ENCODE data around the gene FUZ.

The FUZ gene

DNA sequence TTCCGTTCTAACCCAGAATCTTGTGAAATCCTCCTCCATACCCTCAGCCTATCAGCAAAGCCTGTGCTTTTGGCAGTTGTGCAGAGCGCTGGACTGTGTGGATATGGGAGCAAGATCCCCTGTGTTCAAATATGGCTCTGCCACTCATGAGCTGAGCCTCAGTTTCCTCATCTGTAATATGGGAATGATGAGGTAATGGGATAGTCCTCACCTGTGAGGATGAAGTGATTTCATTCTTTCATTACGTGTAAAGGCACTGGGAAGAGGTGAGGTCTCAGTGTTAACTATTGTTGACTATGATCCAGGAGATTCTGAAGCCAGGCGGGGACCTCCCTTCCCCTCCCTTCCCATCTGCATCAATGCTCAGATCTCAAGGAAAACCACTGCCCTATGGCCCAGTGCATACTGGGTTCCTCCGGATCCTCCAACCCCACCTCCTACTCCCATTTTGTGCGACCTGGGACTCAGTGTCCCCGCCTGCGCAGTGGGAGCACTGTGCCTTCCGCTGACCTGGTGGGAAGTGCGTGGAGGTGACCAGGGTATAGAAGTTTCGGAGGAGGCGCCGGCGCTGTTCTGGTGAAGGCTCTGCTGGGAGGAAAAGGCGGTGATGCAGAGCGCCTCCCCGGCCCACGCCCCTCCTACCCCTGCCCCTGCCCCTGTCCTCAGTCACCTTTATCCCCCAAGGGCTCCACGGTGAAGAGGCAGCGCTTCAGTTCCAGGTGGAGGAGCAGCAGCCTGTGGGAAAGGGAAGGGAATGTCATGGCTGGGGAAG, 5.0 kb downstream of the FUZ start:
- in situ Hi-C loops (cut with HindIII; ENCODE audit: low sequenced_read_pairs) = no loop called here

DNA sequence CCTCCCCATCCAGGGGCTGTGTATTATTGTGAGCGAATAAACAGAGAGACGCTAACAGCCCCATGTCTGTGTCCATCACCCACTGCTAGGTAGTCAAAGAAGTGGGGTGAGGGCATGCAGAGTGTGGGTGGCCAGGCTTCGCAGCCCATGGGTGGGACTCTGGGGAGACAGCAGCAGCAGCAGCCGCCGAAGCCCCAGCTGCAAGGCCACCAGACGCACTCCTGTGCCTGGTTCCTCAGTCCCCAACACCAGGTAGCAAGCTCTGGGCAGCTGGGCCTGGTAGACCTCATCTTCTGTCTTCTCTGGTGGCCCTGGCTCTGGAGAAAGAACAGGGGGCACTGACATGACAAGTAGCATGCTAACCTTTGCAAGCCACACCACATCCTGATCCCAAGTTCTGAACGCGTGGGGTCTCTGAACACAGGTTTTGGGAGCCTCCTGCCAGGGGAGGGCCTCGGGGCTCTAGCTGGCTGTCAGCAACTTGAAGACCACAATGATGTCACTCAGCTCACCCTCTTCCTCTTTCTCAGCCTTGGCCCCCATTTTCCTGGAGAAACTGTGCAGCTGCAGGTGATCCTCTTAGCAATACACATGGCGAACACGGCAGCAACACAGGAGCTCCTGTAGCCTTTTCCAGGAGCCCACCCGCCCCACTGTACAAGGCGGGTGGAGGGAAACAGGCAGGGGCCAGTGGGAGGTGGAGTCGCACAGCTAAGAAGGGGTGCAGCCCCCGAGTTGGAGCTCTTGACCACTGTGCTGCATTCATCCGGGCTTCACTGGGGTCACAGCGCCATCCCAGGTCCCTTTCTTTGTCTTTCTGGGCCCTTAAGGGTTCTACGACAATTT, 5.8 kb downstream of the FUZ start:
- in situ Hi-C loops (cut with HindIII; ENCODE audit: low sequenced_read_pairs) = no loop called here

DNA sequence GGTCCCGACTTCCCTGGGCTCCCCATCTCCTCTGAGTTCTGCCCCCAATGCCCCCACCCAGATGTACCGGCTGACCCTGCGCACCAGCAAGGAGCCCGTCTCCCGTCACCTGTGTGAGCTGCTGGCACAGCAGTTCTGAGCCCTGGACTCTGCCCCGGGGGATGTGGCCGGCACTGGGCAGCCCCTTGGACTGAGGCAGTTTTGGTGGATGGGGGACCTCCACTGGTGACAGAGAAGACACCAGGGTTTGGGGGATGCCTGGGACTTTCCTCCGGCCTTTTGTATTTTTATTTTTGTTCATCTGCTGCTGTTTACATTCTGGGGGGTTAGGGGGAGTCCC, 6.5 kb downstream of the FUZ start:
- in situ Hi-C loops (cut with HindIII; ENCODE audit: low sequenced_read_pairs) = no loop called here

DNA sequence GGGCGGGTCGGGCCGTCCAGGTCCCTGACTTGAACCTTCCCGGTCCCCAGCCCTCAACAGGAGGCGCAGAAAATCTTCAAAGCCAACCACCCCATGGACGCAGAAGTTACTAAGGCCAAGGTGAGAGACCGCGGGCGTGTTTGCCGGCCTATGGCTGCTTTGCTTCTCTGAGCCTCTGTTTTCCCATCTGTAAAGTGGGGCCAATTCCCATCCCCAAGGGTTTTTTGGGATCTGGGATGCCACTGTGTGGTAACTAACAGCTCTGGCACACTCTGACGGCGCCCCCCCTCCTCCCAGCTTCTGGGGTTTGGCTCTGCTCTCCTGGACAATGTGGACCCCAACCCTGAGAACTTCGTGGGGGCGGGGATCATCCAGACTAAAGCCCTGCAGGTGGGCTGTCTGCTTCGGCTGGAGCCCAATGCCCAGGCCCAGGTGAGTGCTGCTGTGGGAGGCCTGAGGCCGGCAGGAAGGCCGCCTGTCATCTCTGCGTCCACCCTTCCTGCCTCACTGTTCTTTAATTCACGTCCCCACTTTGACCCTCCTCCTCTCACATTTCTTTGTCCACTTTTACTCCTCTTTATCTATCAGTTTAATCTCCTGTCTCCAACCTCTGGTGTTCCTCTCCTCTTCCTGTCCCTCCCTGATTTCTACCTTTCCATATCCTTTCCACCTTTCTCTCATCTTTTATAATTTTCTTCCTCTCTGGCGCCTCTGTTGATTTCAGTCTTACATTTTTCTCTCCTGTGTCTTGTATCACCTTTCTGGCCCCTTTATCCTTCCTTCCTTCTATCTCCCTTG, 7.1 kb downstream of the FUZ start:
- in situ Hi-C loops (cut with HindIII; ENCODE audit: low sequenced_read_pairs) = no loop called here

DNA sequence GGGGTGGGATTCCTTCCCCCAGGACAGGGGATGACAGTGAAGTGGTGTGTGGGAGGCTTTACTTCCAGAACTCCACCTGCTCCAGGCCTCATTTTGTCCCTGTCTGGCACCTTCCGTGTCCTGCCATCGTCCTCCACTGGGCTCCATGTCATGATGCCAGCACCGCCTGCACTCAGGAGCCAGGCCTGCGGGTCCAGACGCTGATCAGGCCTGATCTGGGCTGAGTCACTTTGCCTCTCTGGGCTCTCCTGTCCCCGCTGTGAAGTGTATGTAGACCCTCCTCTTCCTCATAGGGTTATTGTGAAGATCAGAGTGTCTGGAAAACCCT, 9.6 kb downstream of the FUZ start:
- in situ Hi-C loops (cut with HindIII; ENCODE audit: low sequenced_read_pairs) = no loop called here

DNA sequence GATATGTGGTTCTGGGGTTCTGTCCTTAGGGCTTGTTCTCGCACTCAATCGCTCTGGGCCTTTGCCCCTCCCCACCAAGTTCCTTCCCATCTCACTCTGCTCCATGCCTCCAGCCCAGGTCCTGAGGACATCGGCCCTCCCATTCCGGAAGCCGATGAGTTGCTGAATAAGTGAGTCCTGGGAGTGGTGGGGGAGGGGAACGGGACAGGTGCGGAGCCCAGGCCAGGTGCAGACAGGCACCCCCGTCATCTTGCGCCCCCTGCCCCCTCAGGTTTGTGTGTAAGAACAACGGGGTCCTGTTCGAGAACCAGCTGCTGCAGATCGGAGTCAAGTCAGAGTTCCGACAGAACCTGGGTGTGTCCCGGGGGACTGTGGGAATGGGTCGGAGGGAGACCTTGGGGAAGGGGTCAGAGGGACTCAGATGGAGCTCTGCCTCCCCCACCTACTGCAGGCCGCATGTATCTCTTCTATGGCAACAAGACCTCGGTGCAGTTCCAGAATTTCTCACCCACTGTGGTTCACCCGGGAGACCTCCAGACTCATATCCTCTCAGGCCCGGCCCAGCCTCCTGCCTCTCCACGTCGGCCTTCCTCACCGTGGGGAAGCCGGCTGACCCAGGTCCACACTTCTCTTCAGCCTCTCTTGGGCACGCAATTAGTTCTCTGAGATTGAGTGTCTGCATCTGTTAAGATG, 10.1 kb downstream of the FUZ start:
- in situ Hi-C loops (cut with HindIII; ENCODE audit: low sequenced_read_pairs) = no loop called here

DNA sequence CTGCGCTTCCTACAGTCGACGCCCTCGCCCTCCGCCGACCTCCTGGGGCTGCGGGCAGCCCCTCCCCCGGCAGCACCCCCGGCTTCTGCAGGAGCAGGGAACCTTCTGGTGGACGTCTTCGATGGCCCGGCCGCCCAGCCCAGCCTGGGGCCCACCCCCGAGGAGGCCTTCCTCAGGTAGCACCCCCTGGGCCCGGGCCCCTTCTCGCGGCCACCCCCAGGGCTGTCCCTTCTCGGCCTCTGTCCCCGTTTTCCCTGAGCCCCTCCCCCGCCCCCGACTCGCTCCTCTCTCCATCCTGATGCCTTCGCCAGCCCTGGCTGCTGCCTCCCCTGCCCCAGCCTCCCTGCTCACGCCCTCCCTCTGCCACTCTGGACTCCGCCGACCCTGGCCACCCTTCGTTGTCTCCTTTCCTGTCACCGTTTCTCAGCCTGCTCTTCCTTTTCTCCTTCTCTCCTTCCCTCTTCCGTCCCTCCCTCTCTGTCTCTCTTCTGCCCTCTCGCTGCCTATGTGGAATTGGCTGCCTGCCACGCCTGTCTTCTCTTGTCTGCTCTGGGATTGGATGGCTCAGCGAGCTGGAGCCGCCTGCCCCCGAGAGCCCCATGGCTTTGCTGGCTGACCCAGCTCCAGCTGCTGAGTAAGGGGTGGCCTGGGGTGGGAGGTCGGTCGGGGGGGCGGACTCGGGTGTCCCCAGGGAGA, 11.0 kb downstream of the FUZ start:
- in situ Hi-C loops (cut with HindIII; ENCODE audit: low sequenced_read_pairs) = no loop called here

DNA sequence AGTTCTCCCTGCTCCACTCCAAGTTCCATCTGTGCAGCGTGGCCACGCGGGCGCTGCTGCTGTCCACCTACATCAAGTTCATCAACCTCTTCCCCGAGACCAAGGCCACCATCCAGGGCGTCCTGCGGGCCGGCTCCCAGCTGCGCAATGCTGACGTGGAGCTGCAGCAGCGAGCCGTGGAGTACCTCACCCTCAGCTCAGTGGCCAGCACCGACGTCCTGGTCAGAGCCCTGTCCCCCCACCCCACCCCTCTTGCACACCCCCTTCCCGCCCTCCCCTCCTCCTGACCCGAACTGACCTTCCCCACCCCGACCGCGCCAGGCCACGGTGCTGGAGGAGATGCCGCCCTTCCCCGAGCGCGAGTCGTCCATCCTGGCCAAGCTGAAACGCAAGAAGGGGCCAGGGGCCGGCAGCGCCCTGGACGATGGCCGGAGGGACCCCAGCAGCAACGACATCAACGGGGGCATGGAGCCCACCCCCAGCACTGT, 11.6 kb downstream of the FUZ start:
- in situ Hi-C loops (cut with HindIII; ENCODE audit: low sequenced_read_pairs) = no loop called here

DNA sequence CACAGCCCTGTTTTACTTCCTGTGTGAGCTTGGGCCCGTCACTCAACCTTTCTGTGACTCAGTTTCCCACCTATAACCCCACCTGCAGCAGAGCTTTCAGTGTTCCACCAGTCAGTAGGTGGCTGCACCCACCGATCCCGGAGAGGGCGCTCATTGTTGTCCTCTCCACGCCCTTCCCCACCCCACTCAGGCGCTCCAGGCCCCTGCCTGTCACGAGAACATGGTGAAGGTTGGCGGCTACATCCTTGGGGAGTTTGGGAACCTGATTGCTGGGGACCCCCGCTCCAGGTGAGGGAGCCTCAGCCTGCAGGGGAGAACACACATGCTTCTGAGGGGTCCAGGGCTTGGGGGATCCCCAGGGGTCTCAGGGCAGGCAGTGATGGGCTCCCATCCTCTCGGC, 12.3 kb downstream of the FUZ start:
- in situ Hi-C loops (cut with HindIII; ENCODE audit: low sequenced_read_pairs) = no loop called here

DNA sequence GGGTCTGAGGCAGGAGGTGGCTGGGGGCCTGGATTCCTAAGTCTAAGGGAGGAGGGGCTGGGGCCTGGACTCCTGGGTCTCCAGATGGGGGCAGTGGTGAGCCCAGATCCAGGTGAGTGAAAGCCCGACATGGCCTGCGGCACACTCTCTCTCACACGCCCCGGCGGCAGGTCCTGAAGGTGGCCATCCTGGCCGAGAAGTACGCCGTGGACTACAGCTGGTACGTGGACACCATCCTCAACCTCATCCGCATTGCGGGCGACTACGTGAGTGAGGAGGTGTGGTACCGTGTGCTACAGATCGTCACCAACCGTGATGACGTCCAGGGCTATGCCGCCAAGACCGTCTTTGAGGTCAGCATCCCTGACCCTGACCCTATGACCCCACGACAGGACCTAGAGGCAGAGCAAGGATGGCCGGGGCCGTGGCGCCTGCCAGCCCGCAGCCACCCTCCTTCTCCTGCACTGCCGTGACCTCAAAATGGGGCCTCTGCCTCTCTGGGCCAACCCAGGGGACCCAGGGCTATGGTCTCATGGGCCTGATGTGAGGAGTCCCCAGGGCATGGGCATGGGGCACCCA, 13.2 kb downstream of the FUZ start:
- in situ Hi-C loops (cut with HindIII; ENCODE audit: low sequenced_read_pairs) = no loop called here

DNA sequence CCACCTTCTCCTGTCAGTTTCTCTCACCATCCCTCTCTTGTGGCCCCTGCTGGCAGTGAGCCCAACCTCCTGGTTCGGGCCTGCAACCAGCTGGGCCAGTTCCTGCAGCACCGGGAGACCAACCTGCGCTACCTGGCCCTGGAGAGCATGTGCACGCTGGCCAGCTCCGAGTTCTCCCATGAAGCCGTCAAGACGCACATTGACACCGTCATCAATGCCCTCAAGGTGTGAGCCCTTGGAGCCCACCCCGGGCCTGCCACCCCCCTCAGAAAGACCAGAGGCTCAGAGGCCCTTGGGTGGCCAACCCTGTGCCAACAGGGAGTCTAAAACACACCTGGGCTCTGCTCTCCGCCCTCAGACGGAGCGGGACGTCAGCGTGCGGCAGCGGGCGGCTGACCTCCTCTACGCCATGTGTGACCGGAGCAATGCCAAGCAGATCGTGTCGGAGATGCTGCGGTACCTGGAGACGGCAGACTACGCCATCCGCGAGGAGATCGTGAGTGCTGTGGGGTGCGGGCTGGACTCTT, 13.8 kb downstream of the FUZ start:
- in situ Hi-C loops (cut with HindIII; ENCODE audit: low sequenced_read_pairs) = no loop called here

DNA sequence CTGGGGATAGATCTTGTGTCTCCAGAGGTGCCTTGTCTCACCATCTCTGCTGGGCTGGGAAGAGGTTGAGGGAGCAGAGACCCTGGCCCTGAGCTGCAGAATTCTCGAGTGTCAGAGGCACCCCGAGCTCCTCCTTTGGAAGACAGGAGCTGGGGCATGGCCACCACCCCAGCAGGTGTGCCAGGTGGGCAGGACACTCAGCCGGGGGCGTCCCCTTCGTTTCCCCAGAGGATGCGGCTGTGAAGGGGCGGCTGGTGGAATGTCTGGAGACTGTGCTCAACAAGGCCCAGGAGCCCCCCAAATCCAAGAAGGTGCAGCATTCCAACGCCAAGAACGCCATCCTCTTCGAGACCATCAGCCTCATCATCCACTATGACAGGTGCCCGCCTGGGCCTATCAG, 14.5 kb downstream of the FUZ start:
- in situ Hi-C loops (cut with HindIII; ENCODE audit: low sequenced_read_pairs) = no loop called here

DNA sequence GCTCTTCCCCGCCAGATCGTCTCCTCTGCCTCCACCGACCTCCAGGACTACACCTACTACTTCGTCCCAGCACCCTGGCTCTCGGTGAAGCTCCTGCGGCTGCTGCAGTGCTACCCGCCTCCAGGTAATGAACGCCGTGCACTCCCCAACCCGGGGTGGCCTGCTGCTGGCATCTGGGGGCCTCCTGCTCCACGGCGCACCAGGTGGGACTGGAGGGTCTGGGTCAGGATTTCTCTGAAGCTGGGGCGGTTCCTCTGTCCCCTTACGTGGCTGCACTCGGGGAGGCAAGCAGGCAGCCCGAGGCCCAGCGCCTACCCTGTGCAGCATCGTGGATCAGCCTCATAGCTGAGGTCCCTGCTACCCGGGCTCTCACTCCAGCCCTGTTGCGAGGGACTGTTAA, 17.5 kb downstream of the FUZ start:
- in situ Hi-C loops (cut with HindIII; ENCODE audit: low sequenced_read_pairs) = no loop called here

DNA sequence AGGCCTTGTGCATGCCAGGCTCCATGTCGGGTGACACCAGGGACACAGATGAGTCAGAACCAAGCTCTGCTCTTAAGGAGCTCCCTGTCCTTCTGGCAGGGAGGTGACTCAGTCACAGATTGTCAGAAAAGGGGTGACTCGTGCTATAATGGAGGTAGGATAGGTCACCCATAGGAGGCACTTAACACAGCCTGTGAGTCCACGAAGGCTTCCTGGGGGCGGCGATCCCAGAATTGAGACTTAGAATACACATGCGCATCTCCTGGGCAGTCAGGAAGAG, 19.6 kb downstream of the FUZ start:
- in situ Hi-C loops (cut with HindIII; ENCODE audit: low sequenced_read_pairs) = no loop called here

DNA sequence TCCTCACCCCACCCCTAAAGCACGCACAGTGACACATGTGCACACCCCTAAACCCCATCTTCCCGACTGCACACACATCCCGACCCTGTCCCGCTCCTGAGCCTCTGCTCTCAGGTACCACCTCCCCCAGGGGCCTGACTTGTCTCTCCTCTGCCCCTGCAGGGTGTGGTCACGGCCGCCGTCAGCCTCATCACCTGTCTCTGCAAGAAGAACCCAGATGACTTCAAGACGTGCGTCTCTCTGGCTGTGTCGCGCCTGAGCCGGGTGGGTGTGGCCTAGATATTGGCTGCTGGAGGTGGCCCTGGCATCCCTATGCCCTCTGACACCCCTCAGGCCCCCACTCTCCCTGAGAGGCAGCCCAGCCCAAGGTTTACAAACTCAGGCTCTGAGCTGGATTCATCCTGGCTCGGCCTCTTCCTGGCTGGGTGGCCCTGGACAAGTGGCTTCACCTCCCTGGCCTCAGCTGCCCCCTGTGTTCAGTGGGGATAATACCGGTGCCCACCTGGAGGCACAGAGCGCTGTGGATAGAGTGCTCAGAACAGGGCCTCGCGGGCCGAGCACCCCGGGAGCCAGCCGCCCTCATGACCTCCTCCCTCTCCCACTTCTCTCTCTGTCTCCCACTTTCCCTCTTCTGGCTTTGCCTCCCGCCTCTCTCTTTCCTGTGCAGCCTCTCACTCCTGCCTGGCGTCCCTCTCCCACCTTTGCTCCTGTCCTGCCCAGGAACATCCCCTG, 20.1 kb downstream of the FUZ start:
- in situ Hi-C loops (cut with HindIII; ENCODE audit: low sequenced_read_pairs) = no loop called here

DNA sequence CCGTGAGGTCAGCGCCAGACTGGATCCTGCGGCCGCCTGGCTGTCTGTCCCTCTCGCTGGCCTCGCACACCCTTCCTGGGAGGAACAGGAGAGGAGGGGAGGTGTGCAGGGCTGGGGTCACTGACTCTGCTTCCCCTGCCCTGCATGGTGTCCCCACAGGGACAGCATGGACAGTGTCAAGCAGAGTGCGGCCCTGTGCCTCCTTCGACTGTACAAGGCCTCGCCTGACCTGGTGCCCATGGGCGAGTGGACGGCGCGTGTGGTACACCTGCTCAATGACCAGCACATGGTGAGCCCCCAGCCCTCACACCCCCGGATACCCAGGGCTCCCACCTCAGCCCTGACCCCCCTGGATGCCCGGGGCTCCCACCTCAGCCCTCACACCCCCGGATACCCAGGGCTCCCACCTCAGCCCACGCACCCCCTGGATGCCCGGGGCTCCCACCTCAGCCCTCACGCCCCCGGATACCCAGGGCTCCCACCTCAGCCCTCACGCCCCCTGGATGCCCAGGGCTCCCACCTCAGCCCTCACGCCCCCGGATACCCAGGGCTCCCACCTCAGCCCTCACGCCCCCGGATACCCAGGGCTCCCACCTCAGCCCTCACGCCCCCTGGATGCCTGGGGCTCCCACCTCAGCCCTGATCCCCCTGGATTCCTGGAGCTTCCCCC, 21.2 kb downstream of the FUZ start:
- in situ Hi-C loops (cut with HindIII; ENCODE audit: low sequenced_read_pairs) = no loop called here

DNA sequence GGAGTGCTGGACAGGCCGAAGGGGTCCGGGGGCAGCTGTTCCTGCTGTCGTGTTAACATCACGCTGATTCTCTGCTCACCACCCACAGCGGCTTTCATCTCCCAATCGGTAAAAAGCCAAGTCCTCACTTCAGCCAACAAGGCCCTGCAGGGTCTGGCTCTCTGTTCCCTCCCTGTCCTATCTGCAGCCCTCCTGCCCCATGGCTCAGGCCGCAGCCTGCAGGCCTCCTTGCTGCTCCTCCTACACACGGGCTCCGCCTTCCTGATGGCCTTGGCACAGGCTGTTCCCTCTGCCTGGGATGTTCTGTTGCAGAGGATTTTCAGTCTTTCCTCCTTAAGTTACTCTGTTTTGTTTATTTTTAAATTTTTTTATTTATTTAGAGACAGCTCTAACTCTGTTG, 22.2 kb downstream of the FUZ start:
- in situ Hi-C loops (cut with HindIII; ENCODE audit: low sequenced_read_pairs) = no loop called here

DNA sequence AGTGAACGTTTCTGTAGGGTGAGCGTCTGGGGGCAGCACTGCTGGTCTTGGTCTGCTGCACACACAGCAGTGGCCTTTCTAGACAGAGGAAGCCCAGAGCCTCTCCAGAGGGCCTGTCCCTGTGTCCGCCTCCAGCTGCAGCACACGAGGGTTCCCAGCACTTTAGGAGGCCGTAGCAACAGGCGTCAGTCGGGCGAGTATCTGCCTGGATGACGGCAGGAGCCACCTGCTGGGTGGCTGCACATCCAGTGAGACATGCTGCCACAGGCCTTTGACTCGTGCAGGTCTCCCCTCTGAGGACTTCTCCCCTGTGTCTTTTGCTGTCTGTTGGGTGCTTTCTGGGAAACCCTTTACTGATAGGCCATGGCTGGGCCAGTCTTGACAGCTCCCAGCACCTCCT, 24.2 kb downstream of the FUZ start:
- in situ Hi-C loops (cut with HindIII; ENCODE audit: low sequenced_read_pairs) = no loop called here

DNA sequence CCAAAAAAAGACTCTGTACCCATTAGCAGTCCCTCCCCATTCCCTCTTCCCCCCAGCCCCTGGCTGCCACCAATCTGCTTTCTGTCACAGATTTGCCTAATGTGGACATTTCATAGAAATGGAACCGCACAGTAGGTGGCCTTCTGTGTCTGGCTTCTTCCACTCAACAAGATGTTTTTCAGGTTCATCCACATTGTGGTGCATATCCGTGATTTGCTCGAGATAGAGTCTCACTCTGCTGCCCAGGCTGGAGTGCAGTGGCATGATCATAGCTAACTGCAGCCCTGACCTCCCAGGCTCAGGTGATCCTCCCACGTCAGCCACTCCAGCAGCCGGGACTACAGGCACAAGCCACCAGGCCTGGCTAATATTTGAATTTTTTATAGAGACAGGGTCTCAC, 25.3 kb downstream of the FUZ start:
- in situ Hi-C loops (cut with HindIII; ENCODE audit: low sequenced_read_pairs) = no loop called here
